Subcutaneous abdominal adipose tissue (tissue), 5 donors: ENCODE measurements around the gene SATB2.

Experiments used
- H3K27ac ChIP-seq: one replicate; pipeline ENCODE4 v1.7.0; 2013; ENCODE audit warnings: low read depth, mild to moderate bottlenecking, inconsistent platforms, low read length, moderate library complexity
- H3K27me3 ChIP-seq, 5 donors: one replicate each; pipeline ENCODE4 v1.7.0; 2013; ENCODE audit warnings: low read length in 5 of 5, inconsistent platforms in 1 of 5; ENCODE audit not compliant: control insufficient read depth in 5 of 5, insufficient read depth in 4 of 5
- H3K36me3 ChIP-seq, 5 donors: one replicate each; pipeline ENCODE4 v1.7.0; 2013; ENCODE audit warnings: low read length in 5 of 5; ENCODE audit not compliant: control insufficient read depth in 5 of 5, insufficient read depth in 5 of 5
- H3K4me1 ChIP-seq, 5 donors: one replicate each; pipeline ENCODE4 v1.7.0; 2013; ENCODE audit warnings: low read length in 5 of 5, mild to moderate bottlenecking in 3 of 5, moderate library complexity in 1 of 5; ENCODE audit not compliant: control insufficient read depth in 5 of 5, insufficient read depth in 5 of 5
- H3K4me3 ChIP-seq, 5 donors: one replicate each; pipeline ENCODE4 v1.7.0; 2013; ENCODE audit warnings: low read length in 5 of 5, low read depth in 1 of 5
- H3K9ac ChIP-seq, 5 donors: one replicate each; pipeline ENCODE4 v1.7.0; 2013; ENCODE audit warnings: low read length in 5 of 5, mild to moderate bottlenecking in 4 of 5, moderate library complexity in 3 of 5
- H3K9me3 ChIP-seq, 5 donors: one replicate each; pipeline ENCODE4 v1.7.0; 2013; ENCODE audit warnings: low read length in 5 of 5; ENCODE audit not compliant: control insufficient read depth in 5 of 5
- donor health status: healthy.
- donor health status: healthy.
- donor health status: healthy.
- donor health status: healthy.
- donor health status: healthy.

Gene SATB2

DNA sequence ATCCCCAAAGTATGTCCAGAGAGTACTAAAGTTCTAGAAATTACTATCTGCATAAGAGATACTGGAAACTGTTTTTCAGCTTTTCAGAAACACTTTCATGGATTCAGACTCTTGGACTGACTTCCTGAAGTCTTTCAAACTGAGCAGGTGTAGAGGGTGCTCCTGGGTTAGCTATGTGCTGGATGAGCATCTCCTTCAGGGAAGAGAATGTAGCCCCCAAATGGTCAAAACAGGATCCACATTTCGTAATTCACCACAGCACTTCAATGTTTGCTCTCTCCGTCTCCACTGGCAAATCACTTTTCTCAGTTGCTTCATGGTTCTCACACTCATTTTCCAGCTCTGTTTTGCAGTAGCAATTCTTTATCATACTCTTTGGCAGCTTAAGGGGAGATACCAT lies 23.2 kb upstream of the SATB2 start:
- H3K9me3 ChIP-seq, result no peaks in the 10 kb centered on the region
- H3K36me3 ChIP-seq, result no peaks in the 10 kb centered on the region
- H3K27me3 ChIP-seq, result peaks cover 0 to 3% (median 0%) of the 10 kb centered on the region in 5 donors
- H3K4me3 ChIP-seq, result no peak overlapping the region
- H3K27ac ChIP-seq, result no peak overlapping the region
- H3K4me1 ChIP-seq, result no peaks in the 10 kb centered on the region
- H3K9ac ChIP-seq, result no peak overlapping the region

DNA sequence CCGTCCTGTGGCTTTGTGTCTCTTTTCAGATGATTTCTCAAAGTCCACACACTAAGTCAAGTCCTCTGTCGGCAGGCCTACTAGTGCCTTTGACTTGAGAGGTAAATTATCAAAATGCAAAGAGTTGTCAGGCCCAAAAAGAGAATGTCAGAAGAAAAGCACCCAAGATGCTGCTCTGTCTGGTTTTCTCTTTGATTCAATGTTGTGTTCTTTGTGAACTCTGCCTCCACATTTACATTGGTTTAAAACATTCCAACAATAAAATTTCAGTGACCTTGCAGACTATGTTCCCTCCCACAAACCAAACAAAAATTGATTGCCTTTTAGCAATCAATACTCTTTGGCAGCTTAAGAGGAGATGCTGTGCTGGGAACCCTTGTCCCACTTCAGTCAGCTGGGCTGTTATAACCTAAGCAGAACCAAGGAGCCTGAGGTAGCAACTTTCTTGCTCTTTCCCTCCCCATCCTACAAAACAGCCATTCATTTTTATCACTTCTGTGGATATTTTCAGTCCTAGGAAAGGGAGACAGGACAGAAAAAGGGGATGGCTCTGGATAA lies 19.6 kb upstream of the SATB2 start:
- no peak overlapping the region for H3K4me3 ChIP-seq
- no peaks in the 10 kb centered on the region for H3K9me3 ChIP-seq
- H3K36me3 ChIP-seq, result no peaks in the 10 kb centered on the region
- H3K27me3 ChIP-seq, result peaks cover 0 to 18% (median 13%) of the 10 kb centered on the region in 5 donors
- H3K27ac ChIP-seq, result no peak overlapping the region
- H3K4me1 ChIP-seq, result no peaks in the 10 kb centered on the region
- H3K9ac ChIP-seq, result no peak overlapping the region

DNA sequence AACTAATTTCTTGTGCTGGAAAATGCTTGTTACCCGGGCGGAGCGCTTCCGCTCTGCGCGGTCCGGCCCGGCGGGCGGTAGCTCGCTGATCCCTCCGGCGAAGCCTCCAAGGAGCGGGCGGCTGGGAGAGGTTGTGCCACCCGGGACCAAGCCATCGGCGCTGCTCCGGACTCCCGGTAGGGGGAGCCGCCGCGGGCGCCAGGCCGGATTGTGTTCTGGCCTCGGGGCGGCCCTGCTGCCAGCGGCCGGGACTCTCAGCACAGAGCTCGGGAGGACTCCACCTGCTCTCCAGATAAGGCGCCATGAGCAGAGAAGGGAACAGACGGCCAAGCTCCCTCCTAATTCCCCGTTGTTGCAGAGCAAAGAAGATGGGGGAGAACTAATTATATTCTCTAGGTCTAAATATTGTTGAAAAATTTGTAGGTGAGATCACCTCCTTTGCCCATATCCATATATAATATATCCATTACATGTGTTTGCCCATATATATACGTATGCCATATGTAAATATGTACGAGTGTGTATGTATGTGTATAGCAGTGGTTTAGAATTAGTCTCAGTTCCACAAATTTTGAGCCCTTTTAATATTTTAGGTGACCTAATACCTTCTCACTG lies 13.8 kb upstream of the SATB2 start:
- Histone ChIP-seq H3K9ac (no peak overlapping the region), H3K4me3 (peak overlapping the region in 3 of 5 donors; percentile 17 to 42 (median 41)), H3K27me3 (peaks cover 41 to 72% (median 60%) of the 10 kb centered on the region in 5 donors), H3K27ac (no peak overlapping the region), H3K4me1 (peaks cover 0 to 32% (median 27%) of the 10 kb centered on the region in 5 donors), H3K36me3 (no peaks in the 10 kb centered on the region), H3K9me3 (no peaks in the 10 kb centered on the region)

DNA sequence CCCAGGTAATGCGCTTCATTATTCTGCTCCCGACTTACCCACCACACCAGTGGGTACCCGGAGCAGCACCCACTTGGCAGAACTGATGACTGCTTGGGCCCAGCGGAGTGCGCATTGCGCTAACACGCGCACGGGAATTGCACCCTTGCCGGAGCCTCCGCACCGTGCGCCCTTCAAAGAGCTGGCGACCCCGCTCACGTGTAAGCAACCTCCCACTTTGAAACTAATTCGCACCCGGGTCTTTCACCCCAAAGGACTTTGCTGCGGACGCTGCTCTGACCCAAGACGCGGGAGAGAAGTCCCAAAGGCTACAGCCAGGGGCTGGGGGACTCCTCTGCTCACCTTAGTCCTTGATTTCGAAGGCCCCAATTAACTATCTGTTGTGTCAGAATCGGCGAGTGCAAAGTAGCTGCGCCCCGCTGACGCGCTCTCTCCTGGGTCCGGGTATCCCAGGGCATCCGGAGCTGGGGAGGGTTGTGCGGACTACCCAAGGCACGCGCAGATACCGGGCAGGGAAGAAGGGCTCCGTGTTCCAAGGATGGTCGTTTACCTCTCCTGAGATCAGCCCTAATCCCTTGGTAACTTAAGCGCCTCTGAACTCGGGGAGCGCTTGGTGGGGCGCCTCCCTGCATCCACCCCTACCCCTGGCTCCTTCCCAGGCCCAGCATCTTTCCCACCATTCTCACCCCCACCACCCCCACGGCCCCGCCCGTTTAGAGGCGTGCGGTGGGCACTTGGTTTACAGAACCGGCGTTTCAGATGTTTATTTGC lies 13.1 kb upstream of the SATB2 start:
- H3K9ac ChIP-seq, result no peak overlapping the region
- H3K4me3 ChIP-seq, result peak overlapping the region in 3 of 5 donors; percentile 17 to 42 (median 41)
- H3K27me3 ChIP-seq, result peaks cover 47 to 78% (median 67%) of the 10 kb centered on the region in 5 donors
- no peaks in the 10 kb centered on the region for H3K9me3 ChIP-seq
- no peak overlapping the region for H3K27ac ChIP-seq
- no peaks in the 10 kb centered on the region for H3K36me3 ChIP-seq
- peaks cover 0 to 32% (median 27%) of the 10 kb centered on the region in 5 donors for H3K4me1 ChIP-seq

DNA sequence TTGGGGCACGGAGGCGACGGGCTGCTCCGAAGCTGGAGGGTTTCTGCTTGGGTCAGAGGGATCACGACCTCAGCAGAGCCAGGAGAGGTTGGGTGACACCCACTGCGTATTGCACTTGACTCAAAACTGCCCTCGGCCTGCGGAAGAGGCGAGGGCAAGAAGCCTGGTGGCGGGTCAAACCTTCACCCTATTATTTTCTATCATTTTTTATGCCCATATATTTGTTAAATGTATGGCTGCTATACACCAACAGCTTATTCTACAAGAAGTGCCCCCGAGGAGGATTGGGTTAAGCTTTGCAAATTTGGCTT lies 12.6 kb upstream of the SATB2 start:
- Histone ChIP-seq H3K4me3 (no peak overlapping the region), H3K27me3 (peaks cover 49 to 80% (median 72%) of the 10 kb centered on the region in 5 donors)

DNA sequence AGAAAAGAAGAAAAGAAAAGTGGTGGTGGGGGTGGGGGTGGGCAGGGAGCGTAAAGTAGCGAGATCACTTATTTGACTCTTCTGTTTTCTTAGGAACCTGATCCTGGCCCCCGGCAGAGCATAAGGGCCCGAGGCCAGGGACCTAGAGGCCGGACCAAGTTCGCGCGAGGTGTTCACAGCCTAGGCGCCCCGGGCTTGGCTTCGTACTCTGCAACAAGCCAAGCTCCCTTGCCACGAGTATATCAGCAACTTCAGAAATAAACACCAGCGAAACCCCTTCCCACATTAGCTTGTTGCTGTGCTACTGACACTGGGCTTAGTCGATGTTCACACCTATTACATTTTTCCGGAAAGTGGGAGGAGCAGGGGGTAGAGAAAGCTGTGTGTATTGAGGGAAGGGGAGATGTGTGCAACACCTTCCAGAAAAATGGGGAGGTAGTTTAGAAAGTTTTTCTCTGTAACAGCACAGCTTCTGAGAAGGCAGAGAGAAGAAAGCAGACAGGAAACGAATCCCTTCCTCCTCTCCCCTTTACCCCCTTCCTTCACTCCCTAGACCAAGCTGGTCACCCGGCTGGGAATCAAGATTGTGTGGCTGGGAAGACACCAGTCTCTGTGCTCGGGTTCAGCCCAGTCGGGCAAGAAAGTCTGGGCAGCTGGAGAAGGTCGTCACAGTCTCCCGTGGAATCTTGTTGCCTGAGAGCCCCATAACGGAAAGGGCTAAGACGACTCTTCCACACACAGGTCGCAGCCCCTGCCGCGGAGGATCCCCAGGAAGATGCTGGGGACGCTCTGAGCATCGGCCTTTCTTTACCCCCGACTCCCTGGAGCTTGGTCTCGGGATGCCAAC lies 12.0 kb upstream of the SATB2 start:
- Histone ChIP-seq H3K9me3 (no peaks in the 10 kb centered on the region), H3K4me1 (peaks cover 0 to 33% (median 28%) of the 10 kb centered on the region in 5 donors), H3K27ac (no peak overlapping the region), H3K4me3 (no peak overlapping the region), H3K36me3 (no peaks in the 10 kb centered on the region), H3K9ac (no peak overlapping the region), H3K27me3 (peaks cover 53 to 83% (median 78%) of the 10 kb centered on the region in 5 donors)

More for the DNA sequence above, 12.6 kb upstream of the SATB2 start:
- Histone ChIP-seq H3K27ac (no peak overlapping the region), H3K36me3 (no peaks in the 10 kb centered on the region), H3K9me3 (no peaks in the 10 kb centered on the region), H3K9ac (no peak overlapping the region), H3K4me1 (peaks cover 0 to 32% (median 27%) of the 10 kb centered on the region in 5 donors)

DNA sequence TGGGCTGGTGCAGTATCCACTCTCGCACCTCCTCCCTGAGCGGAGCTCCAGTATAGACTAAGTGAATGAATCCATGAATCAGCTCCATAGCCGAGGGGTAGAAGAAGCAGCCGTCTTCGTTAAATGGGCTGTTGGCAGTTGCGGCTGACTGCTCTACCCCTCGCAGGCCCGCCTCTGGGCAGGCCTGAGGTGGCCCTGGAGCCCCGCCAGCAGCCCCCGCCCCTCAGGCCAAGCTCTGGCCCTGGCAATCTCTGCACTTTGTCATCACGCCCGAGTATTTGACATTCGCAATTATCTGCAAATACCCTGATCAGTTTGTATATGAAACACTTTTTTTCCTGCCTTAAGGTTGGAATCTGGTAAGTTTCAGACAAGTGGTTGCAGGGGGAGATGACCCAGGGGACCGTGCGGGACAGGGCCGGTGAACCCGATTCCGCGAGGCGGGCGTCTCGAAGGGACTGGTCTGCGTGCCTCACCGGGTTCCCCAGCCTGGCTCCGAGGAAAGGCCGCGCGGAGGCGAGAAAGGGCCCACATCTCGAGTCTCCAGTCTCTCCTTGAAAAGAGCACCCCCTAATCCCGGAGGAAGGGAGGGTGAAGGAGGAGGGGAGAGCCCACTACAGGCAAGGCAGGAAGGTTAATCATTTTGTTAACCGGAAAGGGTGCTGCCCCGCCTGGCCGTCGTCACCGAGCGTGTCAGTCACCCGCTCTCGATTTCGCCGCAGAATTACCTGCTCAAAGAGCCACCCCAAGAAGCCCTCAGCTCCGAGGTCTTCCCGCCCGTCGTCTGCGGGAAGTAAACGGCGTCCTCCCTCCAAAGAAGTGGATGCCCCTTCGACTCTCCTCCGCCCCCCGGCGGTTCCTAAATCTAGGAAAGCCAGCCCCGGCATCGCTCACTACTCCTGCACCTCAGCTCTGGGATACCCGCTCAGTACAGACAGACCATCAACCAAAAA lies 11.1 kb upstream of the SATB2 start:
- H3K36me3 ChIP-seq, result no peaks in the 10 kb centered on the region
- H3K4me1 ChIP-seq, result peaks cover 0 to 42% (median 36%) of the 10 kb centered on the region in 5 donors
- H3K27me3 ChIP-seq, result peaks cover 59 to 83% (median 81%) of the 10 kb centered on the region in 5 donors
- peak overlapping the region in 2 of 5 donors; percentile 14 to 42 for H3K4me3 ChIP-seq
- no peak overlapping the region for H3K9ac ChIP-seq
- no peak overlapping the region for H3K27ac ChIP-seq
- H3K9me3 ChIP-seq, result no peaks in the 10 kb centered on the region

DNA sequence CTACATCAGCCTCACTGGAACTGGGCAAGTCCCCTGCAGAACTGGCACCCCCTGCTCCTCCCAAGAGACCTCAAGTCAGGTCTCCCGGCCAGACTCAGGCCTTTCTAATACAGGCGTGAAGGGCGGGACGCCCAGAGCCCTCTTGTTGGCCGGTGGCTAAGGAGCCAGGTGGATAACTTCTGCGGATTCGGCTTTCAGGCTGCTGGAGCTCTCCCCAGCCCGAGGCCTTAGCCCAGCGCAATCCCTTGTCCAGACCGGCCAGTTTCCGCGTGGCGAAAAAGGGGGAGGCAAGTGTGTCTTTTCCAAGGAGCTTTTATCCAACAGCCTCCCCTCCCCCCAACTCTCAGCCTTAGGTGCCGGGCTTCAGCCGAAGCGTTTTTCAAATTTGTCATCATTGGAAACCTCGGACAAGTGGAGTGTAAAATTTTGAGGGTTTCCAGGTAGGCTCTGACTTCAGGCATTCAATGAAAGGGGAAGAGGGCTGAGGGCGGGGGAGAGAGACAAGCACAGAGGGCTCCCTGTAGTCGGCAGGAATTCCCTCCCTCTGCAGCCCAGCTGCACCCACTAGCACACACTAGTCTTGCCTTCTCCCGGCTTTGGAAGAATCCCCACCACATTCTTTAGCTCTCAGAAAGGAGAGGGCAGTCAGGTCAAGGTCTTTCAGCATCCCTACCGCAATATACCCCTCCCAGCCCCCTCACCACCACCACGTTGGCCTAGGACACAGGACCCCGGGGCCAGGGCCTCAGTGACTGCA lies 9.5 kb upstream of the SATB2 start:
- peaks cover 0 to 58% (median 52%) of the 10 kb centered on the region in 5 donors for H3K4me1 ChIP-seq
- peaks cover 63 to 91% (median 90%) of the 10 kb centered on the region in 5 donors for H3K27me3 ChIP-seq
- no peak overlapping the region for H3K27ac ChIP-seq
- no peaks in the 10 kb centered on the region for H3K36me3 ChIP-seq
- no peak overlapping the region for H3K9ac ChIP-seq
- no peak overlapping the region for H3K4me3 ChIP-seq
- no peaks in the 10 kb centered on the region for H3K9me3 ChIP-seq
